IPS-20b (cell line): Measurements from ENCODE around the gene FGD4.
"Not testable (repeated sequence)": the region's sequence is repeated elsewhere in the genome, so short reads cannot be mapped to it uniquely, and the experiment has no call there.

Source experiments
- H3K27ac ChIP-seq: one replicate; pipeline ENCODE4 v1.5.1; 2013; ENCODE audit warnings: low read length
- H3K27me3 ChIP-seq: 2 replicates; pipeline ENCODE4 v1.6.1; 2013; ENCODE audit warnings: mild to moderate bottlenecking, low read length, inconsistent platforms; ENCODE audit not compliant: insufficient read depth
- H3K36me3 ChIP-seq: 2 replicates; pipeline ENCODE4 v1.6.1; 2013; ENCODE audit warnings: low read depth, mild to moderate bottlenecking, inconsistent platforms, low read length, moderate library complexity; ENCODE audit not compliant: insufficient read depth
- H3K4me1 ChIP-seq: 2 replicates; pipeline ENCODE4 v1.6.1; 2013; ENCODE audit warnings: mild to moderate bottlenecking, control low read depth, inconsistent platforms, low read length, moderate library complexity; ENCODE audit not compliant: insufficient read depth
- H3K4me3 ChIP-seq: 2 replicates; pipeline ENCODE4 v1.5.1; 2013; ENCODE audit warnings: mild to moderate bottlenecking, low read length, inconsistent platforms
- H3K9ac ChIP-seq: 2 replicates; pipeline ENCODE4 v1.6.1; 2013; ENCODE audit warnings: low read depth, mild to moderate bottlenecking, inconsistent platforms, low read length, moderate library complexity
- H3K9me3 ChIP-seq: 2 replicates; pipeline ENCODE4 v1.6.1; 2013; ENCODE audit warnings: mild to moderate bottlenecking, low read depth, low read length, inconsistent platforms; ENCODE audit not compliant: insufficient read depth

FGD4 gene

GRCh38 chr12:32546272-32546671, 146.9 kb downstream of the FGD4 start:
- Histone ChIP-seq H3K27ac (no peak overlapping the region), H3K9ac (no peak overlapping the region), H3K4me3 (no peak overlapping the region), H3K9me3 (no peaks in the 10 kb centered on the region), H3K36me3 (peaks cover 5% of the 10 kb centered on the region; the same call in 1 of the 2 replicates), H3K27me3 (no peaks in the 10 kb centered on the region), H3K4me1 (peaks cover 26% of the 10 kb centered on the region)

GRCh38 chr12:32548691-32549281, 149.4 kb downstream of the FGD4 start:
- Histone ChIP-seq H3K4me3 (no peak overlapping the region), H3K27me3 (no peaks in the 10 kb centered on the region), H3K9me3 (no peaks in the 10 kb centered on the region), H3K9ac (no peak overlapping the region), H3K36me3 (no peaks in the 10 kb centered on the region), H3K27ac (no peak overlapping the region), H3K4me1 (peaks cover 23% of the 10 kb centered on the region)

GRCh38 chr12:32549675-32550079, 150.3 kb downstream of the FGD4 start:
- no peak overlapping the region for H3K4me3 ChIP-seq
- H3K4me1 ChIP-seq = peaks cover 23% of the 10 kb centered on the region
- H3K27ac ChIP-seq = no peak overlapping the region
- no peaks in the 10 kb centered on the region for H3K9me3 ChIP-seq
- no peaks in the 10 kb centered on the region for H3K27me3 ChIP-seq
- no peaks in the 10 kb centered on the region for H3K36me3 ChIP-seq
- no peak overlapping the region for H3K9ac ChIP-seq

GRCh38 chr12:32551058-32551457, 151.7 kb downstream of the FGD4 start:
- Histone ChIP-seq H3K9ac (no peak overlapping the region), H3K9me3 (no peaks in the 10 kb centered on the region), H3K27me3 (no peaks in the 10 kb centered on the region), H3K36me3 (no peaks in the 10 kb centered on the region), H3K4me3 (no peak overlapping the region), H3K27ac (no peak overlapping the region), H3K4me1 (peaks cover 14% of the 10 kb centered on the region)

- Histone ChIP-seq H3K36me3 (peaks cover 1% of the 10 kb centered on the region; the same call in 1 of the 2 replicates), H3K4me1 (peaks cover 26% of the 10 kb centered on the region; the same call in 1 of the 2 replicates), H3K9ac (no peak overlapping the region), H3K4me3 (no peak overlapping the region), H3K27ac (no peak overlapping the region), H3K27me3 (no peaks in the 10 kb centered on the region), H3K9me3 (no peaks in the 10 kb centered on the region)
Observed at GRCh38 chr12:32558903-32559302, 159.5 kb downstream of the FGD4 start.

- no peak overlapping the region for H3K27ac ChIP-seq
- H3K27me3 ChIP-seq = no peaks in the 10 kb centered on the region
- H3K9me3 ChIP-seq = no peaks in the 10 kb centered on the region
- H3K4me1 ChIP-seq = peaks cover 26% of the 10 kb centered on the region; the same call in 1 of the 2 replicates
- peaks cover 6% of the 10 kb centered on the region for H3K36me3 ChIP-seq
- H3K9ac ChIP-seq = no peak overlapping the region
- H3K4me3 ChIP-seq = no peak overlapping the region
Observed at GRCh38 chr12:32559434-32559833, 160.1 kb downstream of the FGD4 start.

- Histone ChIP-seq H3K36me3 (peaks cover 17% of the 10 kb centered on the region), H3K4me3 (no peak overlapping the region), H3K9ac (no peak overlapping the region), H3K27ac (no peak overlapping the region), H3K27me3 (no peaks in the 10 kb centered on the region), H3K9me3 (no peaks in the 10 kb centered on the region), H3K4me1 (peaks cover 30% of the 10 kb centered on the region; the same call in 1 of the 2 replicates)
Observed at GRCh38 chr12:32560520-32560919, 161.2 kb downstream of the FGD4 start.

- Histone ChIP-seq H3K27ac (no peak overlapping the region), H3K4me3 (0 out of 2 replicates have a peak overlapping the region, but pooled peaks have one; percentile 13), H3K4me1 (peaks cover 33% of the 10 kb centered on the region; the same call in 1 of the 2 replicates), H3K9ac (no peak overlapping the region), H3K9me3 (no peaks in the 10 kb centered on the region), H3K36me3 (peaks cover 24% of the 10 kb centered on the region), H3K27me3 (no peaks in the 10 kb centered on the region)
Observed at GRCh38 chr12:32561931-32562341, 162.6 kb downstream of the FGD4 start.

GRCh38 chr12:32562413-32562812, 163.1 kb downstream of the FGD4 start:
- Histone ChIP-seq H3K4me1 (peaks cover 38% of the 10 kb centered on the region; the same call in 1 of the 2 replicates), H3K4me3 (0 out of 2 replicates have a peak overlapping the region, but pooled peaks have one; percentile 13), H3K36me3 (peaks cover 24% of the 10 kb centered on the region)
- H3K27ac ChIP-seq, H3K9ac ChIP-seq, H3K9me3 ChIP-seq, H3K27me3 ChIP-seq: not testable (repeated sequence)

- peaks cover 35% of the 10 kb centered on the region for H3K4me1 ChIP-seq
- peaks cover 24% of the 10 kb centered on the region for H3K36me3 ChIP-seq
- no peaks in the 10 kb centered on the region for H3K9me3 ChIP-seq
- H3K27ac ChIP-seq = no peak overlapping the region
- no peak overlapping the region for H3K9ac ChIP-seq
- no peaks in the 10 kb centered on the region for H3K27me3 ChIP-seq
- 0 out of 2 replicates have a peak overlapping the region, but pooled peaks have one; percentile 5 for H3K4me3 ChIP-seq
Observed at GRCh38 chr12:32566663-32567295, 167.4 kb downstream of the FGD4 start.

- peaks cover 30% of the 10 kb centered on the region for H3K4me1 ChIP-seq
- no peak overlapping the region for H3K27ac ChIP-seq
- no peak overlapping the region for H3K9ac ChIP-seq
- no peaks in the 10 kb centered on the region for H3K27me3 ChIP-seq
- no peaks in the 10 kb centered on the region for H3K9me3 ChIP-seq
- 0 out of 2 replicates have a peak overlapping the region, but pooled peaks have one; percentile 5 for H3K4me3 ChIP-seq
- peaks cover 24% of the 10 kb centered on the region for H3K36me3 ChIP-seq
Observed at GRCh38 chr12:32567296-32567674, 167.9 kb downstream of the FGD4 start.

- Histone ChIP-seq H3K9ac (no peak overlapping the region), H3K27me3 (no peaks in the 10 kb centered on the region), H3K4me3 (no peak overlapping the region), H3K4me1 (peaks cover 30% of the 10 kb centered on the region), H3K36me3 (peaks cover 24% of the 10 kb centered on the region), H3K9me3 (no peaks in the 10 kb centered on the region), H3K27ac (no peak overlapping the region)
Observed at GRCh38 chr12:32568228-32568627, 168.9 kb downstream of the FGD4 start.
